Left ventricle myocardium inferior (tissue), 1 donor: ENCODE measurements around the gene ROGDI. TPM values are rescaled to one million over a fixed set of nuclear protein-coding genes. Genes with fewer than 3 reads are reported as not detected.

ENCODE experiments used
- DNase-seq: peaks from one replicate; pipeline ENCODE4 v3.0.0-alpha.2; 2020
- H3K27ac ChIP-seq: fragments of 200-600 bp; replicated peaks from 2 replicates; pipeline ENCODE4 v1.8.0; 2021
- H3K27me3 ChIP-seq: fragments of 200-600 bp; 2 replicates; pipeline ENCODE4 v1.8.0; 2021; ENCODE audit warnings: low read depth
- H3K36me3 ChIP-seq: fragments of 200-600 bp; 2 replicates; pipeline ENCODE4 v1.8.0; 2021
- H3K4me1 ChIP-seq: fragments of 200-600 bp; 2 replicates; pipeline ENCODE4 v1.8.0; 2021
- H3K4me3 ChIP-seq: fragments of 200-600 bp; 2 replicates; pipeline ENCODE4 v1.8.0; 2021; ENCODE audit warnings: mild to moderate bottlenecking, moderate library complexity
- H3K9me3 ChIP-seq: fragments of 200-600 bp; replicated peaks from 2 replicates; pipeline ENCODE4 v1.8.0; 2021
- CTCF ChIP-seq: fragments of 200-600 bp; IDR thresholded peaks from 2 replicates; pipeline ENCODE4 v1.8.0; 2021; ENCODE audit warnings: antibody characterized with exemption, mild to moderate bottlenecking, borderline replicate concordance
- intact Hi-C: fragments of 100-400 bp; cut with micrococcal nuclease; formaldehyde crosslinking; loops from one replicate; pipeline ENCODE4 v1.11.0; 2022
- total RNA-seq: library from RNA; stranded (reverse); fragmentation: NEBNext Ultra II Directional; extraction: Animal tissue kit (Norgen Biotek cat#: 25700); gene quantifications from one replicate; pipeline ENCODE4 v1.2.1, GENCODE V29; 2021
- donor health status: DM: no; HTN: yes; CAD: no; lungs with severe emphysema.

The ROGDI gene
- total RNA-seq, 1 donor from 2014 or later: 97.4 TPM

- intact Hi-C loops: no loop called here
- peak; percentile 51 for DNase-seq
- peak; percentile 61 for TF ChIP-seq CTCF
- Histone ChIP-seq H3K9me3 (no peaks in the 10 kb centered on the region), H3K4me1 (peaks cover 54% of the 10 kb centered on the region), H3K4me3 (no peak overlapping the region), H3K27ac (peak overlapping the region; percentile 95), H3K36me3 (peaks cover 59% of the 10 kb centered on the region), H3K27me3 (no peaks in the 10 kb centered on the region)
Observed at GRCh38 chr16:4805231-4805630, 2.8 kb upstream of the ROGDI start.

GRCh38 chr16:4803898-4804762 lies 1.7 kb upstream of the ROGDI start:
- no peak overlapping the region for H3K4me3 ChIP-seq
- H3K9me3 ChIP-seq: no peaks in the 10 kb centered on the region
- TF ChIP-seq CTCF: no peak
- intact Hi-C loops: no loop called here
- H3K36me3 ChIP-seq: peaks cover 54% of the 10 kb centered on the region
- H3K27me3 ChIP-seq: no peaks in the 10 kb centered on the region
- DNase-seq: no peak
- peaks cover 60% of the 10 kb centered on the region for H3K4me1 ChIP-seq
- peak overlapping the region; percentile 95 for H3K27ac ChIP-seq

- H3K36me3 ChIP-seq: peaks cover 52% of the 10 kb centered on the region
- intact Hi-C loops: no loop called here
- H3K27ac ChIP-seq: peak overlapping the region; percentile 95
- no peak for TF ChIP-seq CTCF
- H3K9me3 ChIP-seq: no peaks in the 10 kb centered on the region
- H3K4me3 ChIP-seq: peak overlapping the region; percentile 98
- DNase-seq: no peak
- no peaks in the 10 kb centered on the region for H3K27me3 ChIP-seq
- peaks cover 60% of the 10 kb centered on the region for H3K4me1 ChIP-seq
Observed at GRCh38 chr16:4803401-4803844, 990 bp upstream of the ROGDI start.

GRCh38 chr16:4802659-4803287 lies 340 bp upstream of the ROGDI start:
- Histone ChIP-seq H3K9me3 (no peaks in the 10 kb centered on the region), H3K27me3 (no peaks in the 10 kb centered on the region), H3K27ac (peak overlapping the region; percentile 95), H3K4me3 (peak overlapping the region; percentile 98), H3K4me1 (peaks cover 60% of the 10 kb centered on the region), H3K36me3 (peaks cover 52% of the 10 kb centered on the region)
- peak; percentile 54 for TF ChIP-seq CTCF
- DNase-seq: peak; percentile 94
- intact Hi-C loops: no loop called here

GRCh38 chr16:4801051-4801961 lies 1.1 kb downstream of the ROGDI start:
- intact Hi-C loops: no loop called here
- no peak for DNase-seq
- H3K36me3 ChIP-seq: peaks cover 52% of the 10 kb centered on the region

More at GRCh38 chr16:4801051-4801961, 1.1 kb downstream of the ROGDI start:
- Histone ChIP-seq H3K9me3 (no peaks in the 10 kb centered on the region), H3K4me1 (peaks cover 60% of the 10 kb centered on the region), H3K27ac (peak overlapping the region; percentile 95), H3K27me3 (no peaks in the 10 kb centered on the region), H3K4me3 (peak overlapping the region; percentile 98)
- TF ChIP-seq CTCF: no peak
